ENCODE results near the gene BMPR1A.

The BMPR1A gene

DNA sequence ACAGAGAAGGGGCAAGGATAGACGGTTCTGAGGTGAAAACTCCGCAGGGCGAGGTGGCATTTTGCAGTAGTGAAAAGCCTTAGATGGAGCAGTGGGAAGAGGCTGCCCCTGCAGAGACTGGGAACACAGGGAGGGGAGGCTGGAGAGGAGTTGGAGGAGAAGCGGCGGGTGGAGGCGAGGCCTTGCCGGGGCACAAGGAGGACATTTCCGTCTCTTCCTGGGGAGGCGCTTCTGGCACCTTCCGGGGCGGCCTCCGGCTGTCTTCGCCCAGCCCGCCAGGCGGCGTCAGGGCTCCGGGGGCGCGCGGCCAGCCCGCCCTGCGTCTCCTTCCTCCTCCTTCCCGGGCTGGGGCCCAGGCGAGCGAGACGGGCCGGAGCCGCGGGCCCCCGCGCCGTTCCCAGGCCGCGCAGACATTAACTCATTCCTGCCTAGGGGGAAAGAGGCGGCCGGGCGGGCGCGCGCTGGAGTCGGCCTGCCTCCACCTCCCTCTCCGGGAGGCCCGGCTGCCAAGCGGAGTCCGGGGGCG lies 45.4 kb upstream of the BMPR1A start:
- TF ChIP-seq, protein P1, sequence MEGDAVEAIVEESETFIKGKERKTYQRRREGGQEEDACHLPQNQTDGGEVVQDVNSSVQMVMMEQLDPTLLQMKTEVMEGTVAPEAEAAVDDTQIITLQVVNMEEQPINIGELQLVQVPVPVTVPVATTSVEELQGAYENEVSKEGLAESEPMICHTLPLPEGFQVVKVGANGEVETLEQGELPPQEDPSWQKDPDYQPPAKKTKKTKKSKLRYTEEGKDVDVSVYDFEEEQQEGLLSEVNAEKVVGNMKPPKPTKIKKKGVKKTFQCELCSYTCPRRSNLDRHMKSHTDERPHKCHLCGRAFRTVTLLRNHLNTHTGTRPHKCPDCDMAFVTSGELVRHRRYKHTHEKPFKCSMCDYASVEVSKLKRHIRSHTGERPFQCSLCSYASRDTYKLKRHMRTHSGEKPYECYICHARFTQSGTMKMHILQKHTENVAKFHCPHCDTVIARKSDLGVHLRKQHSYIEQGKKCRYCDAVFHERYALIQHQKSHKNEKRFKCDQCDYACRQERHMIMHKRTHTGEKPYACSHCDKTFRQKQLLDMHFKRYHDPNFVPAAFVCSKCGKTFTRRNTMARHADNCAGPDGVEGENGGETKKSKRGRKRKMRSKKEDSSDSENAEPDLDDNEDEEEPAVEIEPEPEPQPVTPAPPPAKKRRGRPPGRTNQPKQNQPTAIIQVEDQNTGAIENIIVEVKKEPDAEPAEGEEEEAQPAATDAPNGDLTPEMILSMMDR (IDR thresholded peaks at IDR 0.05; ENCODE audit: low read length, missing control alignments) = peak; percentile 50
- peak; percentile 90 for DNase-seq (ENCODE audit: low read depth)
- peak overlapping the region; percentile 56 for H3K4me3 ChIP-seq (replicated peaks; ENCODE audit: low read depth, low read length)

DNA sequence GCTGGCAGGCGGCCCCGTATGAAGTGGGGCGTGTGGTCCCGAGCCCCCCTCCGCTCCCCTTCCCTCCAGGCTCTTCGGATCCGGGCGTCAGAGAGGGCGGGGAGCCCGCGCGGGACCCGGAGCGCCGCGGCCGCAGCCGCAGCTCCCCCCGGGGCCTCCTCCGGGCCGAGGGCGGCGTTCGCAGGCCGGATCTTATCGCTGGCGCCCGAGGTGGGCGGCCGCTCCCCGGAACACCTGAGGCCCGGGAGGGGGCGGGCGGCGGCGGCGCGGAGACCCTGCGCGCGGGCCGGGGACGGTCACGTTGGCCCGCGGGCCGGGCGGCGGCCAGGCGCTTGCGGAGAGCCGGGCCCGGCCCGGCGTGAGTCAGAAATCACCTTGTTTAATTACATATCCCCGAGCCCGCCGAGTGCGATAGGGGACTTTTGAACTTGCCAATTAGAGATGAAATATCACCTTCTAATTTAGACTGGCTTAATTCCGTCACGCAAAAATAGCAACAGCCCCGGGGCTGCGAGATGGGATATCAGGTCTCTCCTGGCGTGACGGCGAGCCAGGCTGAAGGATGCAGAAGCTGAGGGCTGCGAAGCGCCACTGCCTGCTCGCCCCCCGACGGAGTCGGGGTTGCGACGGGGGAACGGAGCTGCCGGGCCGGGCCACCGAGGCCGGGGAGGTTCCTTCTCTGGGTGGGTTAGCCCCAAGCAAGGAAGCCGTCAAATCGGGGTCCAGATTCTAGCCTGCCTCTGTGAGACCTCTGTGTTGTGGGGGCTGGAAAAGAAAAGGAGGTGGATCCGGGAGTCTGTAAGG lies 44.7 kb upstream of the BMPR1A start:
- TF ChIP-seq, protein P1 (IDR thresholded peaks at IDR 0.05; ENCODE audit: low read length, missing control alignments) = no peak
- peak overlapping the region; percentile 56 for H3K4me3 ChIP-seq (replicated peaks; ENCODE audit: low read depth, low read length)
- DNase-seq (ENCODE audit: low read depth) = peak; percentile 33

DNA sequence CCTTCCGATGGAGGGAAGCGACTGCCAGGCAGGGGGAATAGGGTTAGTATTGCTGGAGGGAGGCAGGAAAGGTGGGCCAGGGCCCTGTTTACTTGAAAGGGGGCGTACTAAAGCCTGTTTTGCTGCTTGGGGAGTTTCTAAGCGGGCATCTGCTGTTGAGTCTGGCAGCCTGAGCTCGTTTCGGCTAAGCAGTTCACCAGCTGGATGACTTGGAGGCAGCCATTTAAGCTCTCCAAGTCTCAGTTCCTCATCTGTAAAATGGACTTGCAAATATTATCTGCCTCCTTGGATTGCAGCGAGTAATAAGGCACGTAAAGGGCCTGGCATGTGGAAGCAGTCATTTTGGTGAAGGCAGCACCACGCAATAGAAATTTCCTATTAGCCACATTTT lies 44.1 kb upstream of the BMPR1A start:
- TF ChIP-seq, protein P1 (IDR thresholded peaks at IDR 0.05; ENCODE audit: low read length, missing control alignments) = no peak
- peak overlapping the region; percentile 56 for H3K4me3 ChIP-seq (replicated peaks; ENCODE audit: low read depth, low read length)
- no peak for DNase-seq (ENCODE audit: low read depth)

DNA sequence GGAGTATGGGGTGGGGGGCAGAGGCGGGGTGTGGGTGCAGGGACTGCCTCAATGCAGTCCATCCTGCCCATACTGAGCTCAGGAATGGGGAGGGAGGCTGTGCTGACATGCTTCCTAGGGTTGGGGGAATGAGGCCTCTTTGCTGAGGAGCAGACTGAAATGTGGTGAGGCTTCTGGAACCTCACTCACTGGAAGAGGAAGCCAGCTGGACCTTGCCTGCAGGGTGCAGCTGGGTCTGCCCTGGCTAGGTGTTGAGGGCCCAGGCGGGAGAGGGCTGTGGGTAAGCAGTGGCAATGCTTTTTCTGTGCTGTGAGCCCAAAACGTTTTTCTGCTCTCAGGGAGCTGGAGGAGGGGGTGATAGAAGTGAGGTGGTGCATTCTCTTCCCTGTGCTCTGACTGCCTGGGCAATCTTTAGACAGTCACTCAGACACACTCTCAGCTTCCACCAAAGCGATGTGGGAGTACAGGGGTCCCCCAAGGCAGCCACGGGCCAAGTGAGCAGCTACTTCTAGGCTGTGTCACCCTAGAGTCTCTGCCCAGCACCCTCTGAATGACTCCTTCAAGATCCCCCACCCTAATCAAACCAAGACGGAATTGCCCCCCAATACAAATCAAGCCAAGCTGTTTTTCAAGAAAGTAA lies 41.1 kb upstream of the BMPR1A start:
- TF ChIP-seq, protein P1 (IDR thresholded peaks at IDR 0.05; ENCODE audit: low read length, missing control alignments) = no peak
- no peak overlapping the region for H3K4me3 ChIP-seq (replicated peaks; ENCODE audit: low read depth, low read length)

DNA sequence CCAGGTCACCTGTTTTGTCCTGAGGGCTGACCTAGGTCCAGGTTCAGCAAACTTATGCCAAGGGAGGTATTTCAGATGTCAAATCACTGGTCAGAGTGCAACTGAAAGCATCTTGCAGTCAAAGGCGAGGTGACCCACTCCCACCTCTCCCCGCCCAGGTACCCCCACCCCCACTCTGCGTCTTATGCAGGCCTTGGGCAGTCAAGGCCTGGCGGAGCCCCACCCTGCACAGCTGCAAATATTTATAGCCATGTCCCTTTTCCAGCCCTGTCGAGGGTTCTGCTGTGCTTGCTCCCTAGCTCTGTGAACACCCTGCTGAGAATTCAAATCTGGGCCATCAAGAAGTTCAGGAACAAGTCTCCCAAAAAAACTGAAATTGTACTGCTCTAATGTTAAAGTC lies 40.6 kb upstream of the BMPR1A start:
- TF ChIP-seq, protein P1 (IDR thresholded peaks at IDR 0.05; ENCODE audit: low read length, missing control alignments) = no peak
- no peak overlapping the region for H3K4me3 ChIP-seq (replicated peaks; ENCODE audit: low read depth, low read length)
- no peak for DNase-seq (ENCODE audit: low read depth)

More for the DNA sequence above, 41.1 kb upstream of the BMPR1A start:
- DNase-seq (ENCODE audit: low read depth) = no peak

DNA sequence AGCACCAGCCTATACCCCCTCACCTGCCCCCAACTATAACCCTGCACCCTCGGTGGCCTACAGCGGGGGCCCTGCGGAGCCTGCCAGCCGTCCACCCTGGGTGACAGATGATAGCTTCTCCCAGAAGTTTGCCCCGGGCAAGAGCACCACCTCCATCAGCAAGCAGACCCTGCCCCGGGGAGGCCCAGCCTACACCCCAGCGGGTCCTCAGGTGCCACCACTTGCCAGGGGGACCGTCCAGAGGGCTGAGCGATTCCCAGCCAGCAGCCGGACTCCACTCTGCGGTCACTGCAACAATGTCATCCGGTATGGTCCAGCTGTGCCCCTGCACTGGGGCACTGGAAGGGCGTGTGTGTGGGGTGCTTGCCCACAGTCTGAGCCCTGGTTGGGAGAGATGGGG lies 40.0 kb upstream of the BMPR1A start:
- TF ChIP-seq, protein P1 (IDR thresholded peaks at IDR 0.05; ENCODE audit: low read length, missing control alignments) = no peak
- DNase-seq (ENCODE audit: low read depth) = no peak
- no peak overlapping the region for H3K4me3 ChIP-seq (replicated peaks; ENCODE audit: low read depth, low read length)
